Coronary artery (tissue), 2 donors: ENCODE data around the gene BCAN.
"Not testable (repeated sequence)": the region's sequence is repeated elsewhere in the genome, so short reads cannot be mapped to it uniquely, and the experiment has no call there.

Source experiments
- DNase-seq: peaks from one replicate; pipeline ENCODE4 v3.0.0-alpha.2; 2017; ENCODE audit warnings: low spot score
- H3K27ac ChIP-seq, 2 donors: fragments of 200-600 bp; sonication (generic); one replicate each; pipeline ENCODE4 v1.5.1; 2016 to 2019
- H3K4me3 ChIP-seq: fragments of 200-600 bp; sonication (generic); 2 replicates; pipeline ENCODE4 v1.5.1; 2016; ENCODE audit warnings: mild to moderate bottlenecking, moderate library complexity
- CTCF ChIP-seq: fragments of 200-600 bp; sonication (generic); IDR thresholded peaks from one replicate; pipeline ENCODE4 v1.5.1; 2019; ENCODE audit warnings: antibody characterized with exemption

Gene BCAN

GRCh38 chr1:156625436-156626078 lies 16.4 kb upstream of the BCAN start:
- Histone ChIP-seq H3K27ac (peak overlapping the region in 1 of 2 donors; percentile 56), H3K4me3 (peak overlapping the region; percentile 72)
- DNase-seq: no peak
- peak; percentile 75 for TF ChIP-seq CTCF

DNA sequence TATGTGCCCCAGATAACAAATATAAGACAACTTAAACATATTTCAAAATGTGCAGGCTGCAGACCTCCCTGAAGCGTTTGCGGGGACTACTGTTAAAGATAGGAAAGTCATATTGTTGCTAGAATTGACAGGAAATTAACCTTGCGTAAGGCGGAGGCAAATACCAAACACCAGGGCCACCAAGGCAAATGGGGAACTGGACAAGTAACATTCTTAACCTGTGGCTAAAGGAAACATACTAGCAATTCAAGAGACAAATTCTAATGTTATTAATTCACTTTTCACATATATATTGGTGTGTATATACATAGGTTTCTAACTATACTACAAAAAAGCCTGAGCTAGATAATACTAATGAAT lies 15.9 kb upstream of the BCAN start:
- Histone ChIP-seq H3K27ac (no peak overlapping the region), H3K4me3 (peak overlapping the region; percentile 72)
- no peak for TF ChIP-seq CTCF
- no peak for DNase-seq

DNA sequence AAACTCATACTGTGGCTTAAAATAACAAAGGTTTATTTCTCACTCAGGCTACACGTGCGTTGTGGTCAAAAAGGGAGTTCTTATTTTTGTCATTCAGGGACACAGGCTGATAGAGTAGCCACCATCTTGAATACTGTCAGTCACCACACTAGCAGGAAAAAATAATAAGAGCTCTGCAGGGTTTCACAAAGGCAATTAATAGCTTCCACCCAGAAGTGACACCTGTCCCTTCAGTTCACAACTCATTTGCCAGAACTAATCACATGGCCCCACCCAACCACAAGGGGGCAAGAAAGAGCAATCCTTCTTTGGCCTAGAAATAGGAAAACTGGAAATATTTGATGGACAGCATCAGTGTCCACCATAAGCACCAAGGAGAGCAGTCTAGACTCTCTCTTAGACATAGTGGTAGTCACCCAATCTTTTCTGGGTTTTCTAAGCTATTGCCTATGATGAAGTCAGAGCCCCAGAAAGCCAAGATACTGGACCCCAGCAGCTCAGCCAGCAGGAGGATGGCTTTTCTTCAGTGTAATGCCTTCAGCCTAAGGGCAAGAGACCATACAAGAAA lies 14.5 kb upstream of the BCAN start:
- peak; percentile 36 for TF ChIP-seq CTCF
- no peak for DNase-seq
- H3K4me3 ChIP-seq: no peak overlapping the region
- no peak overlapping the region for H3K27ac ChIP-seq

DNA sequence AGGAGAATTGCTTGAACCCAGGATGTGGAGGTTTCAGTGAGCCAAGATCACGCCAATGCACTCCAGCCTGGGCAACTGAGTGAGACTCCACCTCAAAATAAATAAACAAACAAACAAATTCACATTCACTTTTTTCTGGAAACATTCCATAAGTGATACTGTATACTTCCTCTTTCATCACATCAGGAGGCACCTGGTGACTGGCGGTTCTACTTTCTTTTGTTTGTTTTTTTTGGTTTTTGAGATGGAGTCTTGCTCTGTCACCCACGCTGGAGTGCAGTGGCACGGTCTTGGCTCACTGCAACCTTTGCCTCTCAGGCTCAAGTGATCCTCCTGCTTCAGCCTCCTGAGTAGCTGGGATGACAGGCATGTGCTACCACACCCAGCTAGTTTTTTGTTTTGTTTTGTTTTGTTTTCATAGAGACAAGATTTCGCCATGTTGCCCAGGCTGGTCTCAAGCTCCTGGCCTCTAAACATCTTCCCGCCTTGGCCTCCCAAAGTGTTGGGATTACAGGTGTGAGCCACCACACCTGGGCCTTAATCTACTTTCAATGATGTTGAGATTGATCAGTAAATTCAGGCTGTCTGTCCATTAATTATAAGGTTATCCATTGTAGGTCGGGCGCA lies 12.0 kb upstream of the BCAN start:
- no peak overlapping the region for H3K27ac ChIP-seq
- no peak overlapping the region for H3K4me3 ChIP-seq
- DNase-seq: no peak
- no peak for TF ChIP-seq CTCF

DNA sequence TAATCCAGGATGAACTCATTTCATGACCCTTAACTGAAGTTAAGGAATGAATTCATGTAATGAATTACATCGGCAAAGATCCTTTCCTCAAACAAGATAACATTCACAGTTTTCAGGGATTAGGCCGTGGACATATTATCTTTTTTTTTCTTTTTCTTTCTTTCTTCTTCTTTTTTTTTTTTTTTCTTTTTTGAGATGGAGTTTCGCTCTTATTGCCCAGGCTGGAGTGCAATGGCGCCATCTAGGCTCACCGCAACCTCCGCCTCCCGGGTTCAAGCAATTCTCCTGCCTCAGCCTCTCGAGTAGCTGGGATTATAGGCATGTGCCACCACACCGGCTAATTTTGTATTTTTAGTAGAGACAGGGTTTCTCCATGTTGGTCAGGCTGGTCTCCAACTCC lies 10.8 kb upstream of the BCAN start:
- H3K4me3 ChIP-seq, DNase-seq, H3K27ac ChIP-seq: not testable (repeated sequence)

GRCh38 chr1:156632355-156632754 lies 9.6 kb upstream of the BCAN start:
- no peak for DNase-seq
- Histone ChIP-seq H3K4me3 (no peak overlapping the region), H3K27ac (no peak overlapping the region)
- no peak for TF ChIP-seq CTCF

- Histone ChIP-seq H3K4me3 (no peak overlapping the region), H3K27ac (no peak overlapping the region)
- TF ChIP-seq CTCF: no peak
- DNase-seq: no peak
Observed at GRCh38 chr1:156638189-156638985, 3.5 kb upstream of the BCAN start.
